Type B pancreatic cell (in vitro differentiated cells): ENCODE data around the gene FRA10AC1. TPM values are rescaled to one million over a fixed set of nuclear protein-coding genes. Genes with fewer than 3 reads are reported as not detected.
"Not testable (repeated sequence)": the region's sequence is repeated elsewhere in the genome, so short reads cannot be mapped to it uniquely, and the experiment has no call there.

Experiments
- DNase-seq: peaks from one replicate; pipeline ENCODE4 v3.0.0; 2021; ENCODE audit warnings: mixed read lengths; ENCODE audit not compliant: unreplicated experiment; ENCODE audit errors: extremely low spot score
- H3K27ac Mint-ChIP-seq: 2 replicates; pipeline ENCODE4 v1.8.0; 2021; ENCODE audit warnings: mild to moderate bottlenecking, mixed read lengths
- H3K27me3 Mint-ChIP-seq: 2 replicates; pipeline ENCODE4 v1.8.0; 2021; ENCODE audit warnings: mixed read lengths
- H3K36me3 Mint-ChIP-seq: 2 replicates; pipeline ENCODE4 v1.8.0; 2021; ENCODE audit warnings: mixed read lengths
- H3K4me1 Mint-ChIP-seq: one replicate; pipeline ENCODE4 v1.8.0; 2021; ENCODE audit warnings: mixed read lengths; ENCODE audit not compliant: unreplicated experiment
- H3K4me3 Mint-ChIP-seq: 2 replicates; pipeline ENCODE4 v1.8.0; 2021; ENCODE audit warnings: mild to moderate bottlenecking, mixed read lengths
- H3K9me3 Mint-ChIP-seq: 2 replicates; pipeline ENCODE4 v1.8.0; 2021; ENCODE audit warnings: mixed read lengths
- CTCF ChIP-seq: fragments of 200-600 bp; sonication (generic); conservative IDR thresholded peaks from 2 replicates; pipeline ENCODE4 v1.5.0; 2021; ENCODE audit warnings: antibody characterized with exemption, mild to moderate bottlenecking
- total RNA-seq: library from RNA; stranded (reverse); gene quantifications from 2 replicates; pipeline ENCODE4 v1.2.1, GENCODE V29; 2021; ENCODE audit warnings: low replicate concordance

FRA10AC1 gene
- total RNA-seq, 1 donor from 2014 or later, result 15.1 TPM

GRCh38 chr10:93703066-93703465, 674 bp upstream of the FRA10AC1 start:
- peaks cover 10% of the 10 kb centered on the region for H3K27me3 Mint-ChIP-seq

GRCh38 chr10:93701866-93702209, 554 bp downstream of the FRA10AC1 start:
- no peak overlapping the region for H3K27ac Mint-ChIP-seq
- no peak for TF ChIP-seq CTCF
- peaks cover 12% of the 10 kb centered on the region for H3K4me1 Mint-ChIP-seq
- H3K36me3 Mint-ChIP-seq, result peaks cover 8% of the 10 kb centered on the region
- no peak overlapping the region for H3K4me3 Mint-ChIP-seq
- H3K9me3 Mint-ChIP-seq, result no peaks in the 10 kb centered on the region
- H3K27me3 Mint-ChIP-seq, result peaks cover 3% of the 10 kb centered on the region
- no peak for DNase-seq

More at GRCh38 chr10:93703066-93703465, 674 bp upstream of the FRA10AC1 start:
- Mint-ChIP-seq H3K4me3 (no peak overlapping the region), H3K9me3 (no peaks in the 10 kb centered on the region), H3K27ac (no peak overlapping the region), H3K36me3 (no peaks in the 10 kb centered on the region), H3K4me1 (peaks cover 12% of the 10 kb centered on the region)
- no peak for TF ChIP-seq CTCF
- DNase-seq, result no peak

- H3K9me3 Mint-ChIP-seq, result no peaks in the 10 kb centered on the region
- H3K36me3 Mint-ChIP-seq, result peaks cover 20% of the 10 kb centered on the region
- H3K27ac Mint-ChIP-seq, result no peak overlapping the region
- H3K4me1 Mint-ChIP-seq, result peaks cover 8% of the 10 kb centered on the region
- no peaks in the 10 kb centered on the region for H3K27me3 Mint-ChIP-seq
- TF ChIP-seq CTCF, result peak; percentile 38
- H3K4me3 Mint-ChIP-seq, result no peak overlapping the region
- DNase-seq, result no peak
Observed at GRCh38 chr10:93697207-93697606, 5.2 kb downstream of the FRA10AC1 start.

- not testable (repeated sequence) for H3K4me3 Mint-ChIP-seq, H3K27ac Mint-ChIP-seq, H3K27me3 Mint-ChIP-seq, H3K4me1 Mint-ChIP-seq, H3K9me3 Mint-ChIP-seq, DNase-seq
- H3K36me3 Mint-ChIP-seq, result peaks cover 20% of the 10 kb centered on the region
Observed at GRCh38 chr10:93696582-93696981, 5.8 kb downstream of the FRA10AC1 start.

- peaks cover 20% of the 10 kb centered on the region for H3K36me3 Mint-ChIP-seq
- H3K27me3 Mint-ChIP-seq, result no peaks in the 10 kb centered on the region
- H3K9me3 Mint-ChIP-seq, result no peaks in the 10 kb centered on the region
- no peak for TF ChIP-seq CTCF
- H3K4me1 Mint-ChIP-seq, result peaks cover 3% of the 10 kb centered on the region
- H3K27ac Mint-ChIP-seq, result no peak overlapping the region
- DNase-seq, result no peak
- H3K4me3 Mint-ChIP-seq, result no peak overlapping the region
Observed at GRCh38 chr10:93695740-93696139, 6.7 kb downstream of the FRA10AC1 start.

GRCh38 chr10:93687737-93688136, 14.7 kb downstream of the FRA10AC1 start:
- H3K36me3 Mint-ChIP-seq, result peaks cover 9% of the 10 kb centered on the region
- no peaks in the 10 kb centered on the region for H3K4me1 Mint-ChIP-seq
- no peak overlapping the region for H3K4me3 Mint-ChIP-seq
- H3K9me3 Mint-ChIP-seq, result no peaks in the 10 kb centered on the region
- H3K27ac Mint-ChIP-seq, result no peak overlapping the region
- DNase-seq, result no peak
- TF ChIP-seq CTCF, result no peak
- H3K27me3 Mint-ChIP-seq, result no peaks in the 10 kb centered on the region
